ENCODE data around the gene SETDB1. TPM values are rescaled to one million over a fixed set of nuclear protein-coding genes. Genes with fewer than 3 reads are reported as not detected.
A peak's percentile ranks its signal among the peaks of the same experiment; 100 is the strongest.
"Not testable (repeated sequence)": the region's sequence is repeated elsewhere in the genome, so short reads cannot be mapped to it uniquely, and the experiment has no call there.

The SETDB1 gene
- 77.9 and 81.6 TPM in 2 replicates for total RNA-seq
- long read RNA-seq, partial matches to known transcripts, result 18 of 22 reads
- long read RNA-seq, other reads (novel, unspliced or antisense), result 3 of 22 reads

GRCh38 chr1:150926097-150926741 lies at the start of gene SETDB1:
Gene SETDB1, plus strand, starts transcription at chr1:150926363. Its CDS starts 1,352 bp downstream, at chr1:150927715.
- Mint-ChIP-seq H3K27me3 (ENCODE audit: low read depth) (no peaks in the 10 kb centered on the region), H3K4me3 (peak within 1 kb of the TSS; percentile 100), H3K4me1 (peaks cover 25% of the 10 kb centered on the region), H3K9me3 (no peaks in the 10 kb centered on the region), H3K36me3 (ENCODE audit: low read depth) (peaks cover 30% of the 10 kb centered on the region), H3K27ac (ENCODE audit: unreplicated experiment) (peak within 1 kb of the TSS; percentile 100)
- peak; percentile 93 for DNase-seq (ENCODE audit: low read depth, low spot score)
- TF ChIP-seq CTCF (conservative IDR thresholded peaks at IDR 0.05), result no peak

GRCh38 chr1:150878931-150879330 lies 47.2 kb upstream of the SETDB1 start:
- peaks cover 24% of the 10 kb centered on the region for H3K4me1 Mint-ChIP-seq
- not testable (repeated sequence) for H3K9me3 Mint-ChIP-seq; H3K36me3 Mint-ChIP-seq (ENCODE audit: low read depth); H3K27me3 Mint-ChIP-seq (ENCODE audit: low read depth); DNase-seq (ENCODE audit: low read depth, low spot score); H3K27ac Mint-ChIP-seq (ENCODE audit: unreplicated experiment); H3K4me3 Mint-ChIP-seq

- no peaks in the 10 kb centered on the region for H3K9me3 Mint-ChIP-seq
- H3K36me3 Mint-ChIP-seq (ENCODE audit: low read depth), result no peaks in the 10 kb centered on the region
- H3K4me1 Mint-ChIP-seq, result peaks cover 4% of the 10 kb centered on the region
- peaks cover 3% of the 10 kb centered on the region for H3K27me3 Mint-ChIP-seq (ENCODE audit: low read depth)
- no peak overlapping the region for H3K27ac Mint-ChIP-seq (ENCODE audit: unreplicated experiment)
- no peak overlapping the region for H3K4me3 Mint-ChIP-seq
- no peak for DNase-seq (ENCODE audit: low read depth, low spot score)
- TF ChIP-seq CTCF (conservative IDR thresholded peaks at IDR 0.05), result no peak
These were observed 44.7 kb upstream of the SETDB1 start for GRCh38 chr1:150881331-150882070.

GRCh38 chr1:150883121-150883520 lies 43.0 kb upstream of the SETDB1 start:
- not testable (repeated sequence) for H3K4me1 Mint-ChIP-seq; H3K27me3 Mint-ChIP-seq (ENCODE audit: low read depth); DNase-seq (ENCODE audit: low read depth, low spot score); H3K36me3 Mint-ChIP-seq (ENCODE audit: low read depth); H3K9me3 Mint-ChIP-seq; H3K27ac Mint-ChIP-seq (ENCODE audit: unreplicated experiment); H3K4me3 Mint-ChIP-seq

GRCh38 chr1:150887018-150887417 lies 39.1 kb upstream of the SETDB1 start, which contains the start of gene CTXND2:
Gene CTXND2, plus strand, starts transcription at chr1:150887136. Its CDS starts 25,179 bp downstream, at chr1:150912315.
- Mint-ChIP-seq H3K27me3 (ENCODE audit: low read depth) (peaks cover 3% of the 10 kb centered on the region), H3K4me1 (peaks cover 5% of the 10 kb centered on the region), H3K4me3 (no peak within 1 kb of the TSS), H3K9me3 (no peaks in the 10 kb centered on the region), H3K36me3 (ENCODE audit: low read depth) (no peaks in the 10 kb centered on the region), H3K27ac (ENCODE audit: unreplicated experiment) (no peak within 1 kb of the TSS)
- no peak for TF ChIP-seq CTCF (conservative IDR thresholded peaks at IDR 0.05)
- no peak for DNase-seq (ENCODE audit: low read depth, low spot score)

GRCh38 chr1:150888727-150889126 lies 37.4 kb upstream of the SETDB1 start:
- TF ChIP-seq CTCF (conservative IDR thresholded peaks at IDR 0.05), result no peak
- no peak for DNase-seq (ENCODE audit: low read depth, low spot score)
- H3K4me1 Mint-ChIP-seq, result peaks cover 5% of the 10 kb centered on the region
- no peak overlapping the region for H3K27ac Mint-ChIP-seq (ENCODE audit: unreplicated experiment)
- no peaks in the 10 kb centered on the region for H3K36me3 Mint-ChIP-seq (ENCODE audit: low read depth)
- H3K27me3 Mint-ChIP-seq (ENCODE audit: low read depth), result no peaks in the 10 kb centered on the region
- no peaks in the 10 kb centered on the region for H3K9me3 Mint-ChIP-seq
- no peak overlapping the region for H3K4me3 Mint-ChIP-seq
